Measurements from ENCODE around the gene SNAPC3. TPM values are rescaled to one million over a fixed set of nuclear protein-coding genes. Genes with fewer than 3 reads are reported as not detected.

SNAPC3 gene
- total and polyA plus RNA-seq, 8 donors: 7.7 to 217 (median 21.3) TPM

GRCh38 chr9:15510789-15511575, 88.3 kb downstream of the SNAPC3 start, which contains the start of gene PSIP1:
TSS of gene PSIP1 (minus strand) at chr9:15510970. CDS start at chr9:15510188, 782 bp downstream.
- TF ChIP-seq POLR2A (IDR thresholded peaks at IDR 0.05) (no peak), EP300 (IDR thresholded peaks at IDR 0.05) (no peak), CTCF (IDR thresholded peaks at IDR 0.05) (peak in 3 of 7 experiments; percentile 11 to 39 (median 23)), POLR2AphosphoS5 (IDR thresholded peaks at IDR 0.05) (peak; percentile 6 to 87 (median 86))
- intact Hi-C loops (cut with DNase I; ENCODE audit: low total_unique reads): no loop called here
- no peaks in the 10 kb centered on the region for H3K9me3 ChIP-seq
- peak; percentile 72 to 94 for DNase-seq
- H3K36me3 ChIP-seq: peaks cover 0 to 20% (median 15%) of the 10 kb centered on the region in 4 donors
- 0 to 1% (median 0%) methylated on average over 44 to 72 of the region's 72 CpGs for WGBS, 5 donors
- H3K27me3 ChIP-seq: no peaks in the 10 kb centered on the region
- H3K27ac ChIP-seq: peak within 1 kb of the TSS; percentile 89 to 96 (median 93)
- peaks cover 16 to 34% (median 26%) of the 10 kb centered on the region in 4 donors for H3K4me1 ChIP-seq
- peak within 1 kb of the TSS; percentile 92 to 97 (median 96) for H3K4me3 ChIP-seq

Small RNA genes lying within 50 kb of the gene (small RNA-seq; reads per million reads assigned to genes)
- 0 reads per million in 4 donors for gene RNU6-319P

Other genes with a start within 250 kb of the SNAPC3 start
- 10 to 100 TPM in 3 of 5 donors, 1 to 10 TPM in 2; 4.7 to 35.4 (median 14.2) TPM for gene TTC39B, start 115.7 kb upstream of the SNAPC3 start, total RNA-seq
- 1 to 10 TPM; 2.0 to 4.7 (median 3.5) TPM for gene TTC39B, start 115.7 kb upstream of the SNAPC3 start, polyA plus RNA-seq
- 10 to 100 TPM in 4 of 5 donors, 1 to 10 TPM in 1; 6.4 to 90.1 (median 61.9) TPM for gene PSIP1, start 88.1 kb downstream of the SNAPC3 start, total RNA-seq
- 10 to 100 TPM; 21.4 to 25.1 (median 23.1) TPM for gene PSIP1, start 88.1 kb downstream of the SNAPC3 start, polyA plus RNA-seq
- 10 to 100 TPM in 2 of 5 donors, 1 to 10 TPM in 3; 1.2 to 26.3 (median 3.3) TPM for gene CCDC171, start 130.2 kb downstream of the SNAPC3 start, total RNA-seq
- gene CCDC171, start 130.2 kb downstream of the SNAPC3 start, polyA plus RNA-seq: 1 to 10 TPM in 2 of 3 donors, not detected in 1; 1.2 TPM

Data from stomach (tissue), 9 donors.